ENCODE results near the gene CAST.

- TF ChIP-seq MYC (IDR thresholded peaks at IDR 0.05; ENCODE audit: low read depth, low read length): no peak
- no peak for TF ChIP-seq MAX (IDR thresholded peaks at IDR 0.05; ENCODE audit: insufficient read depth, insufficient read length)
- peak; percentile 42 to 48 for TF ChIP-seq CTCF (IDR thresholded peaks at IDR 0.05; ENCODE audit: extremely low read depth in 1 of 2, insufficient read depth in 1 of 2, low read depth in 1 of 2, low read length in 2 of 2)
- TF ChIP-seq POLR2AphosphoS5 (IDR thresholded peaks at IDR 0.05; ENCODE audit: insufficient read depth, low read depth, low read length): no peak
- TF ChIP-seq POLR2A (IDR thresholded peaks at IDR 0.05; ENCODE audit: low read depth, low read length): no peak
- TF ChIP-seq EZH2 (IDR thresholded peaks at IDR 0.05; ENCODE audit: borderline replicate concordance, low read depth, low read length, severe bottlenecking): no peak
- no peak for TF ChIP-seq JUN (IDR thresholded peaks at IDR 0.05; ENCODE audit: borderline replicate concordance, insufficient read depth, insufficient read length, low read depth)
- TF ChIP-seq GATA2 (IDR thresholded peaks at IDR 0.05; ENCODE audit: insufficient read depth, insufficient read length, low read depth, low read length): no peak
- TF ChIP-seq FOS (IDR thresholded peaks at IDR 0.05; ENCODE audit: borderline replicate concordance, insufficient read depth, low read length): no peak
These were observed 25.8 kb downstream of the CAST start for GRCh38 chr5:96687812-96688453.

Measured in endothelial cell of umbilical vein (primary cell).